NT2/D1 (cell line): ENCODE data around the gene CSRNP2.
"Not testable (repeated sequence)": the region's sequence is repeated elsewhere in the genome, so short reads cannot be mapped to it uniquely, and the experiment has no call there.

Experiments used
- SUZ12 ChIP-seq: IDR thresholded peaks from 2 replicates; pipeline ENCODE4 v1.6.1; 2011; ENCODE audit not compliant: insufficient read length, insufficient read depth; ENCODE audit errors: extremely low read depth
- YY1 ChIP-seq: IDR thresholded peaks from 2 replicates; pipeline ENCODE4 v1.6.1; 2011; ENCODE audit not compliant: insufficient read length, insufficient read depth
- ZNF274 ChIP-seq: IDR thresholded peaks from 2 replicates; pipeline ENCODE4 v1.6.1; 2011; ENCODE audit warnings: mild to moderate bottlenecking, low read depth, low read length

GRCh38 chr12:51014467-51014866, 68.9 kb downstream of the CSRNP2 start:
- not testable (repeated sequence) for TF ChIP-seq YY1, SUZ12, ZNF274
